ENCODE measurements around the gene GMEB2. TPM values are rescaled to one million over a fixed set of nuclear protein-coding genes. Genes with fewer than 3 reads are reported as not detected.
A peak's percentile ranks its signal among the peaks of the same experiment; 100 is the strongest.

GMEB2 gene
- total RNA-seq, 1 experiment from 2014 or later, result 21.5 TPM

- TF ChIP-seq CTCF (IDR thresholded peaks at IDR 0.05; ENCODE audit: insufficient read depth in 1 of 2, low read depth in 1 of 2, low read length in 1 of 2, severe bottlenecking in 1 of 2, unreplicated experiment in 1 of 2), result no peak
- no TSS peak for BruUV-seq (replicated peaks)
- H3K27me3 Mint-ChIP-seq (ENCODE audit: insufficient read depth, unreplicated experiment), result no peaks in the 10 kb centered on the region
- ChIA-PET CTCF (interaction anchor here (0.6 to 1.1 kb wide), 2 partner anchors 18 to 30 kb away, joined by 4 read pairs; partner anchors contain the start of gene PTK6), POLR2A (interaction anchor here (1.8 kb wide), 1 partner anchor 18 kb away, joined by 6 read pairs; the partner anchor contains the start of gene HELZ2)
- no peak overlapping the region for H3K27ac Mint-ChIP-seq (ENCODE audit: unreplicated experiment)
- H3K4me3 Mint-ChIP-seq (ENCODE audit: unreplicated experiment), result no peak overlapping the region
- H3K9me3 Mint-ChIP-seq (ENCODE audit: unreplicated experiment), result no peaks in the 10 kb centered on the region
- peaks cover 9% of the 10 kb centered on the region for H3K9me3 ChIP-seq
- no peaks in the 10 kb centered on the region for H3K27me3 ChIP-seq (replicated peaks; ENCODE audit: control insufficient read depth, insufficient read depth, low read length)
- no peak overlapping the region for H3K4me3 ChIP-seq (ENCODE audit: low read depth, low read length)
- DNase-seq, result no peak
- H3K36me3 Mint-ChIP-seq (ENCODE audit: insufficient read depth, unreplicated experiment), result peaks cover 23% of the 10 kb centered on the region
- no peaks in the 10 kb centered on the region for H3K4me1 Mint-ChIP-seq (ENCODE audit: low read depth, unreplicated experiment)
- H3K4me1 ChIP-seq, result no peaks in the 10 kb centered on the region; the same call in 1 of the 2 replicates
- no peaks in the 10 kb centered on the region for H3K36me3 ChIP-seq (ENCODE audit: control insufficient read depth, insufficient read depth, low read length)
- intact Hi-C loops (cut with micrococcal nuclease; ENCODE audit: unreplicated experiment), result no loop called here
Measured at GRCh38 chr20:63555661-63556381, 71.1 kb downstream of the GMEB2 start.

GRCh38 chr20:63554361-63555278 lies 72.3 kb downstream of the GMEB2 start:
- no peaks in the 10 kb centered on the region for H3K27me3 Mint-ChIP-seq (ENCODE audit: insufficient read depth, unreplicated experiment)
- peaks cover 15% of the 10 kb centered on the region for H3K36me3 Mint-ChIP-seq (ENCODE audit: insufficient read depth, unreplicated experiment)
- Histone ChIP-seq H3K4me1 (no peaks in the 10 kb centered on the region; the same call in 1 of the 2 replicates), H3K36me3 (ENCODE audit: control insufficient read depth, insufficient read depth, low read length) (no peaks in the 10 kb centered on the region), H3K27me3 (replicated peaks; ENCODE audit: control insufficient read depth, insufficient read depth, low read length) (no peaks in the 10 kb centered on the region), H3K4me3 (ENCODE audit: low read depth, low read length) (no peak overlapping the region), H3K9me3 (peaks cover 4% of the 10 kb centered on the region)
- TF ChIP-seq CTCF (IDR thresholded peaks at IDR 0.05; ENCODE audit: insufficient read depth in 1 of 2, low read depth in 1 of 2, low read length in 1 of 2, severe bottlenecking in 1 of 2, unreplicated experiment in 1 of 2), result no peak
- ChIA-PET POLR2A (interaction anchor here (0.5 to 1.8 kb wide), 2 partner anchors 19 to 119 kb away, joined by 4 to 6 read pairs; partner anchors contain the start of gene HELZ2), CTCF (interaction anchor here (0.6 to 1.1 kb wide), 3 partner anchors 17 to 108 kb away, joined by 4 to 5 read pairs (median 4); partner anchors contain the start of gene PTK6)
- no TSS peak for BruUV-seq (replicated peaks)
- no peak for DNase-seq
- no peaks in the 10 kb centered on the region for H3K4me1 Mint-ChIP-seq (ENCODE audit: low read depth, unreplicated experiment)
- H3K27ac Mint-ChIP-seq (ENCODE audit: unreplicated experiment), result no peak overlapping the region
- intact Hi-C loops (cut with micrococcal nuclease; ENCODE audit: unreplicated experiment), result no loop called here
- H3K4me3 Mint-ChIP-seq (ENCODE audit: unreplicated experiment), result peak overlapping the region; percentile 47
- no peaks in the 10 kb centered on the region for H3K9me3 Mint-ChIP-seq (ENCODE audit: unreplicated experiment)

GRCh38 chr20:63553933-63554290 lies 73.0 kb downstream of the GMEB2 start, which contains the start of gene FNDC11:
FNDC11 (plus strand) TSS chr20:63554159; CDS start chr20:63555664, 1,505 bp downstream.
- no TSS peak for BruUV-seq (replicated peaks)
- no peaks in the 10 kb centered on the region for H3K27me3 ChIP-seq (replicated peaks; ENCODE audit: control insufficient read depth, insufficient read depth, low read length)
- Mint-ChIP-seq H3K27ac (ENCODE audit: unreplicated experiment) (no peak within 1 kb of the TSS), H3K36me3 (ENCODE audit: insufficient read depth, unreplicated experiment) (peaks cover 15% of the 10 kb centered on the region), H3K9me3 (ENCODE audit: unreplicated experiment) (no peaks in the 10 kb centered on the region), H3K4me3 (ENCODE audit: unreplicated experiment) (peak within 1 kb of the TSS; percentile 47), H3K27me3 (ENCODE audit: insufficient read depth, unreplicated experiment) (no peaks in the 10 kb centered on the region), H3K4me1 (ENCODE audit: low read depth, unreplicated experiment) (no peaks in the 10 kb centered on the region)
- DNase-seq, result no peak
- ChIA-PET CTCF (no interaction called here), POLR2A (interaction anchor here (1.8 kb wide), 1 partner anchor 20 kb away, joined by 6 read pairs; the partner anchor contains the start of gene HELZ2)
- peaks cover 4% of the 10 kb centered on the region for H3K9me3 ChIP-seq
- H3K4me3 ChIP-seq (ENCODE audit: low read depth, low read length), result peak within 1 kb of the TSS; percentile 39
- no peak for TF ChIP-seq CTCF (IDR thresholded peaks at IDR 0.05; ENCODE audit: insufficient read depth in 1 of 2, low read depth in 1 of 2, low read length in 1 of 2, severe bottlenecking in 1 of 2, unreplicated experiment in 1 of 2)
- no peaks in the 10 kb centered on the region for H3K36me3 ChIP-seq (ENCODE audit: control insufficient read depth, insufficient read depth, low read length)
- intact Hi-C loops (cut with micrococcal nuclease; ENCODE audit: unreplicated experiment), result no loop called here
- H3K4me1 ChIP-seq, result no peaks in the 10 kb centered on the region; the same call in 1 of the 2 replicates

Measured in Caco-2 (cell line).